HG03108 (cell line): ENCODE measurements around the gene RABGAP1L.

ENCODE experiments used
- ATAC-seq: cut with Tn5 transposase; IDR thresholded peaks from one replicate; pipeline ENCODE4 v1.9.1; 2021; ENCODE audit warnings: moderate library complexity; ENCODE audit not compliant: unreplicated experiment

Gene RABGAP1L

GRCh38 chr1:174953285-174954072 is 794.2 kb downstream of the RABGAP1L start:
- ATAC-seq, result peak; percentile 53

GRCh38 chr1:174954073-174954460 is 794.7 kb downstream of the RABGAP1L start:
- peak; percentile 6 for ATAC-seq

DNA sequence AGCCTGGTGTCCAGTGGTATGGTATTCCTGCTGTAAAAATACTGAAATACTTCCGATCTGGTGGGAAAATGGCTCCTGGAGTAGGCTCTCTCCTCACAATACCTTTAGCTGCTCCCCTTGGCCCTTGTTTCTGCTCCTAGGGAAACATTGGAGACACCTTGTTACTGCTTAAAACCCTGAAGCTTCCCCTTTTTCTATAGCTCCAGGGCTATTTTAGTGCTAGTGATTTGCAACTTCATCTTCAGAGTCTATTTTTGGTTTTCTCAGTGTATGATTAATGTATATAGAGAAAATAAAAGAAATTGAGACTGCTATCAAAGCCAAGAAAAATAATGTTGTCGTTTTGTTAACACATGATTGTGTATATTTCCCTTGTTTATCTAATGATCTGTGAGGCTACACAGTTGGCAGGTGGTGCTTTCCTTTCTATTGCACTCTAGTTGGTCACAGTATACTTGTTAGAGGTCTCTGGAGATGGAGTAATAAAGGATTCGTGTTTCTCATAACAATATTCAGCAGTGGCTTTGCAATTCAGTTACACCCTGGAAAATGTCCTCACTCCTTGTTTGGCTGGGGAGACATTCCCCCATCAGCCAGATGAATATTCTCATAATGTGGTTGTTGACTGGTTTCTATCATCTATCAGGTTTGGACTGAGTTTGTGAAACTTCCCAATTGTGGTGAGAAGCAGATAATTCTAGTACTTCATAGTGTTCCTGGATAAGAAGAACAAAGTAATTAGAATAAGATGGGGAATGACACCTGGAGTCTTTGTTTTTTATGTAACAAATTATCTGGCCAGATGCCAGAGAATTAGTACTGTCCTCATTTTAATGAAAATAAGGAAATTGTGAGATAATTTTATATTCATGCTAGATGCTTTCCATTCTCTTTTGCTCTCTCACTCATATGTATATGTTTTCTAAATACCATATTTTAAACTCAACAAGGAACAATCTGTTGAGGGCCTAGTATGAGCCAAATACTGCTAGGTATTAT is 795.6 kb downstream of the RABGAP1L start:
- ATAC-seq, result no peak

- no peak for ATAC-seq
These were observed 796.8 kb downstream of the RABGAP1L start for GRCh38 chr1:174956086-174956485.

DNA sequence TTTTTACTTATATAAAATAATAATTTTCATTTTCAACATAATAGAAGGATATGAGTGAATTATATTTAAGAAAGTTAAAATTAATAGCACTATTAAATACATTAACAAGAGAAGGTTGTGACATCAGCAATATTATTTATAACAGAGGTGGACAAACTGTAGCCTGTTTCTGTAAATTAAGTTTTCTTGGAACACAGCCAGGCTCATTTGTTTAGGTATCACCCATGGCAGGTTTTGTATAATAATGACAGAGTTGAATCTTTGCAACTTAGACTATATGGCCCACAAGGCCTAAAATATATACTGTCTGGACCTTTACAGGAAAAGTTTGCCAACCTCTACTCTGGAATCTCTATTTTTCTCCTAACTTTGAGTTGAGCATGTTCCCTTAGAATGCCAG is 797.7 kb downstream of the RABGAP1L start:
- no peak for ATAC-seq

- no peak for ATAC-seq
These were observed 798.5 kb downstream of the RABGAP1L start for GRCh38 chr1:174957829-174958228.

DNA sequence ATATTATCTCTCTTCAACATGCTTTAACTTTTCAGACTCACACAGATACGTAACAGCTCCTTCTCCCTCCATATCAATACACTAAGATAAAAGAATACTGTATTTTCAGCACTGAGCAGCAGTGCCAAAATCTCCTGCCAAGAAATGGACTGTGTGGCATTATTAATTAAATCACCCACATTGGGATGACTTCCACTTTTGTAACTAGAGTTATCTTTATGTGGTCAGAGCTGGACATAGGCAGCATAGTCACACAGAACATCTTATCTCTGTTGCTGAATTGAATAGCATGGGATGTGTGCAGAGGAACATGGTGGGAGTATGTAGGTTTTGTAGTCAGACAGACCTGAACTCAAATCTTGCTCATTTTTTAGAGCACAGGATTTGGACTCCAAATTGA is 799.1 kb downstream of the RABGAP1L start:
- no peak for ATAC-seq

GRCh38 chr1:174960362-174960761 is 801.0 kb downstream of the RABGAP1L start:
- ATAC-seq, result no peak

DNA sequence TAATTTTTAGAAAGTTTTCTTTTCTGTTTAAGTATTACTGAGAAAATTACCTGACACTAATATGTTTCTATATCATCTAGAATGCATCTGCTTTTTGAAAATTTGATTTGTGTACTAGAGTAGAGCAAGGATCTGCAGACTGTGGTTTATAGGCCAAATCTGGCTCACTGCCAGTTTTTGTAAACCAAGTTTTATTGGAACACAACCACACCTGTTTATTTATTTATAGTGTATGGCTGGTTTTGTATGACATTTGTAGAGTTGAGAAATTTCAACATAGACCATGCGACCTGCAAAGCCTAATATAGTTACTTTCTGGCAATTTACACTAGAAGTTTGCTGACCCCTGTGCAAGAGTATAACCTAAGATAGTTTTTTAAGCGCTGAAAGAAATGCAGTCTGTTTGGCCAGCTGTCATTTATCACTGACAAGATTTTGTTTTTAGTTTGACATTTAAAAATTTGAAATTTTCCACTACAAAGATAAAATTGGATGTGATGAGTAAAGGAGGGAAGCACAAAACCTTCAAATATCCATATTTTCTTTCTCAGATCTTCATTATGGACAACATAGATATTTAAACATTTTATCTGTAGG is 804.3 kb downstream of the RABGAP1L start:
- no peak for ATAC-seq

GRCh38 chr1:174964261-174964971 is 805.1 kb downstream of the RABGAP1L start:
- ATAC-seq, result no peak

DNA sequence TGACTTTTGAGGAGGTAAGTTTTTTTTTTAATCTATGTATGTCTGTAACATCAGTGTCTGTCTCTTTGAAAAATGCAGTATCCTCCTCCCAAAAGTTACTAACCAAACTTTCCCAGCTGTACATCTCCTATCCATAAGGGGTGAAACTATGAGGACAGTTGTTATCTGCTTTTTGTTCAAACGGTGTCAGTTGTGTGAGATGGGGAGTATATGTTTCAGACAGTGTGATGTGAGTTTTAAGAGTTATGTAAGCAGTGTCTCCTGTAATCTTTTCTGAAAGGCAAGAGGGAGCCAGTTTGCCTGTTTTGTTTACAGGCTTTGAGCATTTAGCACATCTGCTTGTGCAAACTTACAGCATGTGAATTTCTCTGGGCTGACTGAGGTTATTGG is 805.6 kb downstream of the RABGAP1L start:
- ATAC-seq, result no peak

- no peak for ATAC-seq
These were observed 806.2 kb downstream of the RABGAP1L start for GRCh38 chr1:174965362-174966007.

- no peak for ATAC-seq
These were observed 806.8 kb downstream of the RABGAP1L start for GRCh38 chr1:174966008-174966572.

DNA sequence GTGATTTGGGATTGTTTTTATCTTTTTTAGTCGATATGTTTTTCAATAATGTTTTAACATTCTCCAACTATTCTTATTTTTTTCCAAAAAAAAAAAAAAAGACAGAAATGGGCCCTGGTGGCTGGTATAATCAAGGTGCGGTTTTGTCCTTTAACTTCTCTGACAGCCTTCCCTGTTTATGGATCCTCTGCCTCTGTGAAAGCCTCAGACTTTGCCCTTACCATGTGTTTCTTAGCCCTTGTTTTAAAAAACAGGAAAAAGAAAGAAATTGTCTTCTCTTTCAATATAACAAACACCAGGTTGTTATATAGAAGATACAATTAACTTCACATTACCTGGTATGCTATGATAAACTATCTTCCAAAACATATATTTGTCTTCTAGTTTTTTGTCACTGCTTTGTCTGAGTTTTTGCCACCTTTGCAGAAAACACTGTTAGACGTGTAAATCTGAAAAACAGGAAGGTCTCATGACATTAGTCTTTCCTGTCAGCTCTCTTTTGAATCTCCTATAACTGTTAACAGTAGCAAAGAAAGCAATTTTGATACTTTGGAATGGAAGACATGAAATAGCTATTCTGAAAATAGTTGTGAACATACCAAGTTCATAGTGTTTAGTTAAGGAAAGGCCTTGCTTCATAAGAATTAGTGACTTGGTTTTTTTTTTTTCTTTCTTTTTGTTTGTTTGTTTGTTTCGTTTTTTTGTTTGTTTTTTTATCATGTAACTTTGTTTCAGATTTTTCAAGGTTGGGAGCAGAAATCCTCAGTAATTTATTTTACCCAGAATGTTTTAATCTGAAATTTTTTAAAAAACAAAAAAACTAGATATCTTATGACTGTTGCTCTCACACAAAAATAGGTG is 808.8 kb downstream of the RABGAP1L start:
- ATAC-seq, result no peak

DNA sequence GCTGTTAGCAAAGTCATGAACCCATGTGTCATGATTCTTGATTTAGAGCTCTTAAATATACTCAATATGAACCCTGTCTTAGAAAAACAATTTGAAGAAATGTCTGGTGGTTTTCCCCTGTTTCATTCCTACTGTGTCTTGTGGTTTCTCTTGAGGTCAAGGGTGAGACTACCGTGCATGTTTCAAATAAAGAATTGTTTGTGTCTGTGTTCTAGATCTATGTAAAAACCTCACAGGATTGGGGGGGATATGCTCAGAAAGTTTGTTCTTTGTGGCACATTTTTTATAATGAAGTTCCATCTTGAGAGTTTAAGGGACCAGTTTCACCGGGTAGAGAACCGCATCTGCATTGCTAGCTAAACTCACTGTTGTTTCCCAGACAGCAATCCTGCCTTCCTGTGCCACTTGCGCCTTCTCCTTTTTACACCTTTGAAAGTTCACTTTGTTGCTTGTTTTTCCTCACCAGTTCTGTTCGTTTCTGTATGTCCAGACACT is 809.5 kb downstream of the RABGAP1L start:
- peak; percentile 60 for ATAC-seq

- no peak for ATAC-seq
These were observed 810.7 kb downstream of the RABGAP1L start for GRCh38 chr1:174969977-174970376.

DNA sequence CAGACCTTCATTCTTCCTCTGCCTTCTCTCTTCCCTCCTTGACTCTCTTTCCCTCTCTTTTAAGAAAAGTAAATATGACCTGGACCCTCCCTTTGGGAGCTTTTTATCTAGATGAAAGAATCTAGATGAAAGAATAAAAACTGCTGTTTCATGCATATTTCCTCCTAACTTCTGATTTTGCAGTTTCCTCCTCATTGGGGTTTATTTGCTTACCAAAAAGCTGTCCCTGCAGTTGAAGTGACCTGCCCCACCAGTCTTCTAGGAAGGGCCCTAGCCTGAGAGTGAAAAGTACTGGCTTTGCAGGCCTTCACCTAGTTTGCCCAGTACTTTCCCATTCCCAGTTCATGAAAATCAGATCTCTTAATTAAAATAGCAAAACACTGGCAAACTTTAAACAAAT is 812.1 kb downstream of the RABGAP1L start:
- no peak for ATAC-seq

DNA sequence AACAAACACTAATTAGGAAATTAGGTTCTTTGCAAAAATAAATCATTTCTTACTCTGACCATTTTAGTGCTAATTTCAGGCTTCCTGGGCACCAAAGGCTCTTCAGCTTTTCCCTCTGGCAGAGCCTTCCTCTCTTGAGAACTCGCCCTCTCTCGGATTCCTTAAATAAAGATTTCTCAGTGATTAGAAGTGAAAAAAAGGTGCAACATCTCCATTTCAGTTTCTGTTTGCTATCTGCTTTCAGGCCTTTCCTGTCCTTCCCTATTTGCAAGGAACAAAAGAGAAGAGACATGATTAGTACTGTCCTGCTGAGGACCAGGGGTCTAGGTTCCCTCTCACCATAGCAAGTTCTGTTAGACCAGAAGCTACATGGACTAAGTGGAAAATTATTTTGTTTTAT is 812.6 kb downstream of the RABGAP1L start:
- no peak for ATAC-seq

DNA sequence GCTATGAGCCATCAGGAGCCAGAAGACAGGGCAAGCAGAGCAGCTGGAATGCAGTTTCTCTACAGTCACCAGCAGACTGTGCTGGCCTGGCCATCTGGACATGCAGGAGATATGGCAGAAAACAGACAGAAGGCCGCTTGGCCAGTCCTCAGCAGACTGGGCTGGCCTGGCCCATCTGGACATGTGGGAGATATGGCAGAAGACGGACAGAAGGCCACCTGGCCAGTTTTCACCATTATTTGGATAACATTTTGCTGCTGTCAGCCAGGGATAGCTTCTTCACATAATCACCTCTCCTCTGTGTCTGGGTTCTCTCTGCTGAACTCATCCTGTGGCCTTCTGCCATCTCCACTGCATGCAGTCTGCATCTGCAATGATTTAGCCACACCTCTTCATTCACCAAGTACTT is 815.4 kb downstream of the RABGAP1L start:
- ATAC-seq, result no peak
